ENCODE measurements around the gene SEL1L.
"Not testable (repeated sequence)": the region's sequence is repeated elsewhere in the genome, so short reads cannot be mapped to it uniquely, and the experiment has no call there.

- TF ChIP-seq CTCF, POLR2AphosphoS5, POLR2A (IDR thresholded peaks at IDR 0.05): not testable (repeated sequence)
Observed at GRCh38 chr14:81512826-81513225, 20.8 kb downstream of the SEL1L start.
